Trophoblast cell (in vitro differentiated cells and primary cell): ENCODE data around the gene RPL38.

Experiments used
- DNase-seq, 2 donors: peaks; one replicate each; pipeline ENCODE4 v3.0.0-alpha.2; 2016
- H2AFZ ChIP-seq: 2 replicates; pipeline ENCODE4 v1.6.1; 2013; ENCODE audit warnings: low read length, moderate library complexity, mild to moderate bottlenecking; ENCODE audit not compliant: insufficient read depth, poor library complexity
- H2AK5ac ChIP-seq: 2 replicates; pipeline ENCODE4 v1.6.1; 2013; ENCODE audit warnings: mild to moderate bottlenecking, low read length
- H2BK120ac ChIP-seq: 2 replicates; pipeline ENCODE4 v1.6.1; 2013; ENCODE audit warnings: low read length, mild to moderate bottlenecking, moderate library complexity; ENCODE audit not compliant: insufficient read depth, poor library complexity
- H2BK12ac ChIP-seq: 2 replicates; pipeline ENCODE4 v1.6.1; 2013; ENCODE audit warnings: mild to moderate bottlenecking, low read length, moderate library complexity
- H2BK5ac ChIP-seq: 2 replicates; pipeline ENCODE4 v1.6.1; 2013; ENCODE audit warnings: low read length, low read depth, moderate library complexity, mild to moderate bottlenecking; ENCODE audit not compliant: poor library complexity
- H3K14ac ChIP-seq: 2 replicates; pipeline ENCODE4 v1.6.1; 2013; ENCODE audit warnings: mild to moderate bottlenecking, low read length
- H3K18ac ChIP-seq: 2 replicates; pipeline ENCODE4 v1.6.1; 2013; ENCODE audit warnings: mild to moderate bottlenecking, low read length
- H3K23ac ChIP-seq: 2 replicates; pipeline ENCODE4 v1.6.1; 2013; ENCODE audit warnings: low read length
- H3K27ac ChIP-seq: 2 replicates; pipeline ENCODE4 v1.5.1; 2013; ENCODE audit warnings: low read depth, mild to moderate bottlenecking, inconsistent platforms, low read length, moderate library complexity
- H3K27me3 ChIP-seq: 2 replicates; pipeline ENCODE4 v1.6.1; 2013; ENCODE audit warnings: inconsistent platforms, mild to moderate bottlenecking, low read length, moderate library complexity; ENCODE audit not compliant: insufficient read depth
- H3K36me3 ChIP-seq, 2 experiments: 1 replicate in 1 of 2; 2 replicates in 1 of 2; pipeline ENCODE4 v1.6.1; 2013; ENCODE audit warnings: low read length in 2 of 2, mild to moderate bottlenecking in 2 of 2, moderate library complexity in 1 of 2; ENCODE audit not compliant: insufficient read depth in 2 of 2, control insufficient read depth in 1 of 2
- H3K4ac ChIP-seq: 2 replicates; pipeline ENCODE4 v1.6.1; 2013; ENCODE audit warnings: low read depth, mild to moderate bottlenecking, low read length, moderate library complexity
- H3K4me1 ChIP-seq, 2 experiments: 1 replicate in 1 of 2; 2 replicates in 1 of 2; pipeline ENCODE4 v1.6.1; 2013; ENCODE audit warnings: low read length in 2 of 2, mild to moderate bottlenecking in 2 of 2, moderate library complexity in 1 of 2; ENCODE audit not compliant: insufficient read depth in 2 of 2, control insufficient read depth in 1 of 2
- H3K4me2 ChIP-seq: 2 replicates; pipeline ENCODE4 v1.6.1; 2013; ENCODE audit warnings: inconsistent platforms, mild to moderate bottlenecking, low read length, moderate library complexity
- H3K4me3 ChIP-seq: 2 replicates; pipeline ENCODE4 v1.5.1; 2013; ENCODE audit warnings: mild to moderate bottlenecking, low read depth, low read length, inconsistent platforms
- H3K79me1 ChIP-seq: one replicate; pipeline ENCODE4 v1.6.1; 2013; ENCODE audit warnings: low read length
- H3K79me2 ChIP-seq: 2 replicates; pipeline ENCODE4 v1.6.1; 2013; ENCODE audit warnings: low read length, mild to moderate bottlenecking; ENCODE audit not compliant: control insufficient read depth, insufficient read depth, poor library complexity
- H3K9ac ChIP-seq: 2 replicates; pipeline ENCODE4 v1.6.1; 2013; ENCODE audit warnings: mild to moderate bottlenecking, low read length
- H3K9me3 ChIP-seq: 2 replicates; pipeline ENCODE4 v1.6.1; 2013; ENCODE audit warnings: low read depth, mild to moderate bottlenecking, control low read depth, inconsistent platforms, low read length; ENCODE audit not compliant: insufficient read depth
- H4K12ac ChIP-seq: 2 replicates; pipeline ENCODE4 v1.6.1; 2013; ENCODE audit warnings: low read depth, mild to moderate bottlenecking, low read length, moderate library complexity
- H4K8ac ChIP-seq: 2 replicates; pipeline ENCODE4 v1.6.1; 2013; ENCODE audit warnings: low read depth, mild to moderate bottlenecking, low read length, moderate library complexity
- H4K91ac ChIP-seq: one replicate; pipeline ENCODE4 v1.6.1; 2013; ENCODE audit warnings: low read depth, mild to moderate bottlenecking, low read length, moderate library complexity
- WGBS: extraction: QIAGEN DNeasy Blood & Tissue Kit; methylation state at CpG from one replicate; pipeline ENCODE4 v1.1.7; 2013; ENCODE audit warnings: missing lambda C conversion rate; ENCODE audit not compliant: insufficient read length, insufficient coverage; ENCODE audit errors: extremely low coverage; 5-methylcytosine and 5-hydroxymethylcytosine counted together

Gene RPL38

DNA sequence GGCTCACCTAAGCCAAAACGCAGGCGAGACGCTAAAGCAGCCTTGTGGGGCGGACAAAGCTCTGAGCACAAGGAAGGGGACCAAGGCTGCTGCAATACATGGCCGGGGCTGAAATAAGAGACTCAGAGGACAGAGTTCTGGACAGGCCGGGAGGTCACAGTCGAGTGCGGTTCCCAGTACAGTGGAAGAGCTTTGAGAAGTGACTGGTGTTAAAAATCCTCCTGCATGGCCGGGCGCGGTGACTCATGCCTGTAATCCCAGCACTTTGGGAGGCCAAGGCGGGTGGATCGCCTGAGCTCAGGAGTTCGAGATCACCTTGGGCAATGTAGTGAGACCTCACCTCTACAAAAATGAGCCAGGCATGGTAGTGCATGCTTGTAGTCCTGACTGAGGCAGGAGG, 20.4 kb downstream of the RPL38 start:
- DNase-seq = no peak
- Histone ChIP-seq H3K36me3 (no peaks in the 10 kb centered on the region), H2AFZ (no peak overlapping the region), H3K14ac (no peak overlapping the region), H2AK5ac (no peak overlapping the region), H3K23ac (no peak overlapping the region), H4K12ac (no peak overlapping the region), H4K8ac (no peak overlapping the region), H3K27ac (no peak overlapping the region), H3K4me2 (no peak overlapping the region), H2BK120ac (no peak overlapping the region), H2BK5ac (no peak overlapping the region), H3K79me2 (no peaks in the 10 kb centered on the region), H2BK12ac (no peak overlapping the region), H3K4ac (no peak overlapping the region), H4K91ac (no peak overlapping the region), H3K9me3 (peaks cover 5% of the 10 kb centered on the region), H3K4me1 (no peaks in the 10 kb centered on the region), H3K27me3 (no peaks in the 10 kb centered on the region), H3K4me3 (no peak overlapping the region), H3K79me1 (no peaks in the 10 kb centered on the region), H3K9ac (no peak overlapping the region), H3K18ac (no peak overlapping the region)
- no CpG with 5 or more reads among the region's 14 CpGs for WGBS

DNA sequence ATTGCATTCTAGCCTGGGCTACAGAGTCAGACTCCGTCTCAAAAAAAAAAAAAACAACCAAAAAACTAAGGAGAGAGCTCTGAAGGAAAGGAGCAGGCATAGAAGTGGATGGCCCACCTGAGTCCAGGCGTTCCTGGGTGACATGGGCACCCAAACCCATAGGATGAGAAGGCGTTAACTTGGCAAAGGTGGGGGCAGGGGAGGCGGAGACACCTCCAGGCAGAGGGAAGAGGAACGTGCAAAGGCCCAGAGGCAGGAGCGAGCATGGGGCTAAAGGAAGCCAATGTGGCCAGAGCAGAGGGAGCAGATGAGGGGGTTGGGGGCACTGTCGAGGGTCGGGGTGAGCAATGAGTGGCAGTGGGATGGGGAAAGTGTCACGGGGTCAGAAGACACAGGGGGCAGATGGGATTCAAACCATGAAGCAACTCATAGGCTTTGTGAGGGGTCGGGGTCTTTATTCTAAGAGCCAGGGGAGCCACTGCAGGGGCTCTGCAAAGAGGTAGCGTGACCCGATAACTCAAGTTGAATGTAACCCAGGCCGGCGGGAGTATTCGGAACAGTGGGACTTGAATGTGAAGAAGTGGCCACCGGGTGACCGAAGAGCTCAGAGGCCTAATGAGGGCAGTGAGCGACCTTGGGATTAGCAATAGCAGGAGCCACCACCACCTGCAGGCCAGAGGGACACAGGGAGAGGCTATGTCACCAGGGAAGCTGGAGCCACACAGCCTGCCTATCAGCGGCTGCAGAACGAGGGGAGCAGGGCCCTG, 21.7 kb downstream of the RPL38 start:
- Histone ChIP-seq H3K9me3 (peaks cover 5% of the 10 kb centered on the region), H3K23ac (no peak overlapping the region), H3K36me3 (no peaks in the 10 kb centered on the region), H3K27me3 (no peaks in the 10 kb centered on the region), H3K4me1 (no peaks in the 10 kb centered on the region), H4K12ac (no peak overlapping the region), H3K79me2 (no peaks in the 10 kb centered on the region), H3K14ac (no peak overlapping the region), H3K18ac (no peak overlapping the region), H4K8ac (no peak overlapping the region), H3K79me1 (no peaks in the 10 kb centered on the region), H2AK5ac (no peak overlapping the region), H2BK120ac (no peak overlapping the region), H4K91ac (no peak overlapping the region), H2AFZ (no peak overlapping the region), H2BK5ac (no peak overlapping the region), H3K9ac (no peak overlapping the region), H3K4me2 (no peak overlapping the region), H3K27ac (no peak overlapping the region), H3K4ac (no peak overlapping the region), H3K4me3 (no peak overlapping the region), H2BK12ac (no peak overlapping the region)
- WGBS = no CpG with 5 or more reads among the region's 20 CpGs
- no peak for DNase-seq

DNA sequence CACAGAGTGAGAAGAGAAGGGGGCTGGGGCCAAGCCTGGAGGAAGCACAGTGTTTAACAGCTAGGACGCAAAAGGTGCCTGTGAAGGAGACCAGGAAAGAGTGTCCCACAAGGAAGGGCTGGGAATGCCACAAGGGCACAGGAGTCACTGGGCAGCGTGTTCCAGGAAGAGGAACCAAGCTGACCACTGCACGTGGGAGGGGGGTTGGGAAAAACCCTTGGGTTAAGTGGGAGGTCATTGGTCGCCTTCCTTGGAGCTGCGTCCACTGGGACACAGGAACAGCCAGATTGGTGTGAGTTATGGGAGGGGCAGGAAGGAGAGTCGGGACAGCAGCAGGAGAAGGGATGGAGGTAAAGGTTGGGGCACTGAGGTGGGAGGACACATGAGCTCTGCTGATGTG, 22.8 kb downstream of the RPL38 start:
- no peak overlapping the region for H3K18ac ChIP-seq
- DNase-seq = no peak
- no peak overlapping the region for H3K23ac ChIP-seq
- H2BK12ac ChIP-seq = no peak overlapping the region
- H3K4me3 ChIP-seq = no peak overlapping the region
- H3K27me3 ChIP-seq = no peaks in the 10 kb centered on the region
- H2AK5ac ChIP-seq = no peak overlapping the region
- no peak overlapping the region for H4K12ac ChIP-seq
- H3K14ac ChIP-seq = no peak overlapping the region
- no peak overlapping the region for H2AFZ ChIP-seq
- no peaks in the 10 kb centered on the region for H3K79me1 ChIP-seq
- no peaks in the 10 kb centered on the region for H3K79me2 ChIP-seq
- H3K4me2 ChIP-seq = no peak overlapping the region
- H2BK5ac ChIP-seq = no peak overlapping the region
- H3K27ac ChIP-seq = no peak overlapping the region
- no peaks in the 10 kb centered on the region for H3K36me3 ChIP-seq
- H3K9ac ChIP-seq = no peak overlapping the region
- no peak overlapping the region for H3K4ac ChIP-seq
- no peak overlapping the region for H2BK120ac ChIP-seq
- peaks cover 5% of the 10 kb centered on the region for H3K9me3 ChIP-seq
- no peaks in the 10 kb centered on the region for H3K4me1 ChIP-seq
- no peak overlapping the region for H4K91ac ChIP-seq
- no CpG with 5 or more reads among the region's 6 CpGs for WGBS
- no peak overlapping the region for H4K8ac ChIP-seq

DNA sequence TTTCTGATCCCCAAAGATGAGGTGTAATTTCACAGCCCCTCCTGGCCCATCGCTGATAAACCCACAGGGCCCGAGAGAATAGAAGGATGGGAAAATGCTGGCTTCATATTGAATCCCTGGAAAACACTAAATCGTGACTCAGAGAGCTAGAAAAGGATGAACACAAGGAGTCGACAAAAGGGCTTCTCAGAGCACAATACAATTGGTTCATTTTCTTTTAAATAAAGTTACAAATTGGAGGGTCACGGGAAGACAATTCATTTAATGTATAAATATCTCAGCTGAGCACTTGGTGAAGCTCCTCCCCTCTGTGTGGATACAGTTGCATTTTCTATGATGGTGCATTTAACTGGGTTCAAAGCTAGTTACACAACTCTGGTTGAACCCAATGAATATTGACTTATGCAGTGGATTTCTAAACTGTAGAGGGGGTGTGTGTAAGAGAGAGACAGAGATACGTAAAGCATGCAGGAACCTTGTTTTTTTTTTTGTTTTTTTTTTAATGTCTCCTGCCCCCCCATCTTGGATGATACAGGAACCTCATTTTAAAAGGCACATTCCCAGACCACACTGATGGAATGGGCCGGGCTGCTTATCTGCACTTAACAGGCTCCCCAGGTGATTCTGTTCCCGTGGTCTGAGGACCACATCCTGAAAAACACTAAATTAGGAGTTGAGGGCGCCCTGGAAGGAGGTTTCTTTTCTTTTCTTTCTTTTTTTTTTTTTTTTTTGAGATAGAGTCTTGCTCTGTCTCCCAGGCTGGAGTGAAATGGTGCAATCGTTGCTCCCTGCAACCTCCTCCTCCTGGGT, 24.0 kb downstream of the RPL38 start:
- no CpG with 5 or more reads among the region's 10 CpGs for WGBS

More for the DNA sequence above, 24.0 kb downstream of the RPL38 start:
- H3K36me3 ChIP-seq = no peaks in the 10 kb centered on the region
- H3K14ac ChIP-seq = no peak overlapping the region
- H3K79me2 ChIP-seq = no peaks in the 10 kb centered on the region
- H2AK5ac ChIP-seq = no peak overlapping the region
- H4K8ac ChIP-seq = no peak overlapping the region
- H2BK5ac ChIP-seq = no peak overlapping the region
- H3K27me3 ChIP-seq = no peaks in the 10 kb centered on the region
- H3K4me1 ChIP-seq = no peaks in the 10 kb centered on the region
- H4K12ac ChIP-seq = no peak overlapping the region
- H4K91ac ChIP-seq = no peak overlapping the region
- no peaks in the 10 kb centered on the region for H3K79me1 ChIP-seq
- H3K4me2 ChIP-seq = no peak overlapping the region
- no peak overlapping the region for H2AFZ ChIP-seq
- no peak overlapping the region for H3K9ac ChIP-seq
- H3K9me3 ChIP-seq = peaks cover 5% of the 10 kb centered on the region
- no peak for DNase-seq
- H2BK12ac ChIP-seq = no peak overlapping the region
- H3K18ac ChIP-seq = no peak overlapping the region
- H3K23ac ChIP-seq = no peak overlapping the region
- H3K4me3 ChIP-seq = no peak overlapping the region
- H3K27ac ChIP-seq = no peak overlapping the region
- H2BK120ac ChIP-seq = no peak overlapping the region
- no peak overlapping the region for H3K4ac ChIP-seq
